SK-N-SH (cell line): ENCODE results near the gene RNF113B.

Source experiments
- ELF1 ChIP-seq: IDR thresholded peaks from 2 replicates; pipeline ENCODE4 v1.4.0; 2012
- TF ChIP-seq, protein P1 (sequence below): fragments of 200-600 bp; sonication (generic); IDR thresholded peaks from 2 replicates; pipeline ENCODE4 v1.6.1; 2017; ENCODE audit warnings: antibody characterized with exemption, mild to moderate bottlenecking, moderate library complexity

DNA sequence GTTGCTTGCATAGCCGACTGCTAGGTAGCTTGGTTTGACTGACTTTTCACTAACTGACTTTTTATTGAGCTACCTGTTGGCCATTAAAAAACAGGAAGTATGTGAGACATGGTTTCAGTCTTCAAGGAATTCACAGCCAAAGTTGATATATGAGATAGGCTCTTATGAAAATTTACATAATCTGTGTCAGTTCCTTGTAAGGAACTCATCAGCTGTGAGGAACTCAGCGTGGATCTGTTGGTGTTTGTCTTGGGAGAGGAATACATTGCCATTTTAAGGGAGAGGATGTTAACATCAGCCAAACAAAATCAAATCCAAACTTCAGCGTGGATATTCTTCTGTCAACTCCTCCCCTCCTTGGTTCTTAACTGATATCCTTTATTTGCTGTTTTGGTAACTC is 2.0 kb downstream of the RNF113B start:
- TF ChIP-seq ELF1: no peak
- TF ChIP-seq, protein P1, sequence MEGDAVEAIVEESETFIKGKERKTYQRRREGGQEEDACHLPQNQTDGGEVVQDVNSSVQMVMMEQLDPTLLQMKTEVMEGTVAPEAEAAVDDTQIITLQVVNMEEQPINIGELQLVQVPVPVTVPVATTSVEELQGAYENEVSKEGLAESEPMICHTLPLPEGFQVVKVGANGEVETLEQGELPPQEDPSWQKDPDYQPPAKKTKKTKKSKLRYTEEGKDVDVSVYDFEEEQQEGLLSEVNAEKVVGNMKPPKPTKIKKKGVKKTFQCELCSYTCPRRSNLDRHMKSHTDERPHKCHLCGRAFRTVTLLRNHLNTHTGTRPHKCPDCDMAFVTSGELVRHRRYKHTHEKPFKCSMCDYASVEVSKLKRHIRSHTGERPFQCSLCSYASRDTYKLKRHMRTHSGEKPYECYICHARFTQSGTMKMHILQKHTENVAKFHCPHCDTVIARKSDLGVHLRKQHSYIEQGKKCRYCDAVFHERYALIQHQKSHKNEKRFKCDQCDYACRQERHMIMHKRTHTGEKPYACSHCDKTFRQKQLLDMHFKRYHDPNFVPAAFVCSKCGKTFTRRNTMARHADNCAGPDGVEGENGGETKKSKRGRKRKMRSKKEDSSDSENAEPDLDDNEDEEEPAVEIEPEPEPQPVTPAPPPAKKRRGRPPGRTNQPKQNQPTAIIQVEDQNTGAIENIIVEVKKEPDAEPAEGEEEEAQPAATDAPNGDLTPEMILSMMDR: no peak
